IPS-NIHi11 (cell line): ENCODE data around the gene LRP1.

ENCODE experiments used
- DNase-seq: peaks from one replicate; pipeline ENCODE4 v3.0.0; 2012; ENCODE audit warnings: mixed read lengths, low spot score

Gene LRP1

GRCh38 chr12:57127726-57128518 lies at the start of gene LRP1:
Gene LRP1, plus strand, starts transcription at chr12:57128483. Its CDS starts 482 bp downstream, at chr12:57128965.
- DNase-seq = peak; percentile 86

- DNase-seq = peak; percentile 97
Observed at GRCh38 chr12:57078519-57079404, 49.5 kb upstream of the LRP1 start, which contains the start of gene NEMP1. Gene NEMP1, minus strand, starts transcription at chr12:57078791. Its CDS starts 46 bp downstream, at chr12:57078745.

- DNase-seq = no peak
Observed at GRCh38 chr12:57079821-57080220, 48.5 kb upstream of the LRP1 start.

- DNase-seq = no peak
Observed at GRCh38 chr12:57080855-57081254, 47.4 kb upstream of the LRP1 start.

GRCh38 chr12:57085999-57086492 lies 42.2 kb upstream of the LRP1 start:
- no peak for DNase-seq

GRCh38 chr12:57086493-57087009 lies 41.7 kb upstream of the LRP1 start:
- DNase-seq = peak; percentile 72

GRCh38 chr12:57087010-57087690 lies 41.1 kb upstream of the LRP1 start:
- peak; percentile 63 for DNase-seq

- peak; percentile 76 for DNase-seq
Observed at GRCh38 chr12:57087691-57088353, 40.5 kb upstream of the LRP1 start.

GRCh38 chr12:57088354-57089270 lies 39.7 kb upstream of the LRP1 start, which contains the start of gene NAB2:
Gene NAB2, plus strand, starts transcription at chr12:57089114. Its CDS starts 158 bp downstream, at chr12:57089272.
- DNase-seq = peak; percentile 87

GRCh38 chr12:57089271-57090245 lies 38.7 kb upstream of the LRP1 start:
- no peak for DNase-seq

- no peak for DNase-seq
Observed at GRCh38 chr12:57090490-57090889, 37.8 kb upstream of the LRP1 start.

- no peak for DNase-seq
Observed at GRCh38 chr12:57090924-57091637, 37.2 kb upstream of the LRP1 start.

- DNase-seq = no peak
Observed at GRCh38 chr12:57091638-57092528, 36.4 kb upstream of the LRP1 start.

GRCh38 chr12:57092529-57092862 lies 35.8 kb upstream of the LRP1 start:
- no peak for DNase-seq

- DNase-seq = no peak
Observed at GRCh38 chr12:57092876-57093414, 35.3 kb upstream of the LRP1 start.

- peak; percentile 89 for DNase-seq
Observed at GRCh38 chr12:57093415-57094207, 34.7 kb upstream of the LRP1 start.
